ENCODE data around the gene SPATA25.
A peak's percentile ranks its signal among the peaks of the same experiment; 100 is the strongest.

Gene SPATA25

GRCh38 chr20:45863543-45864470, 23.6 kb downstream of the SPATA25 start:
- no peak for DNase-seq (ENCODE audit: low spot score)

- no peak for DNase-seq (ENCODE audit: low spot score)
These were observed 26.0 kb downstream of the SPATA25 start for GRCh38 chr20:45861221-45862075.

GRCh38 chr20:45860560-45861220, 26.7 kb downstream of the SPATA25 start:
- no peak for DNase-seq (ENCODE audit: low spot score)

GRCh38 chr20:45859916-45860315, 27.5 kb downstream of the SPATA25 start:
- DNase-seq (ENCODE audit: low spot score), result no peak

- peak; percentile 31 for DNase-seq (ENCODE audit: low spot score)
These were observed 29.6 kb downstream of the SPATA25 start for GRCh38 chr20:45857882-45858216.

GRCh38 chr20:45857114-45857881, 30.1 kb downstream of the SPATA25 start, which contains the start of the genes ACOT8 and ZSWIM3:
Gene ACOT8, minus strand, starts transcription at chr20:45857392. Its CDS starts 77 bp downstream, at chr20:45857315.
Gene ZSWIM3, plus strand, starts transcription at chr20:45857614. Its CDS starts 212 bp downstream, at chr20:45857826.
- peak; percentile 100 for DNase-seq (ENCODE audit: low spot score)

- no peak for DNase-seq (ENCODE audit: low spot score)
These were observed 33.9 kb downstream of the SPATA25 start for GRCh38 chr20:45853484-45853883.

- no peak for DNase-seq (ENCODE audit: low spot score)
These were observed 35.1 kb downstream of the SPATA25 start for GRCh38 chr20:45852326-45852725.

- no peak for DNase-seq (ENCODE audit: low spot score)
These were observed 35.9 kb downstream of the SPATA25 start for GRCh38 chr20:45851501-45851900.

- DNase-seq (ENCODE audit: low spot score), result no peak
These were observed 36.5 kb downstream of the SPATA25 start for GRCh38 chr20:45850926-45851325.

- DNase-seq (ENCODE audit: low spot score), result no peak
These were observed 37.2 kb downstream of the SPATA25 start for GRCh38 chr20:45850238-45850637.

GRCh38 chr20:45848969-45849582, 38.3 kb downstream of the SPATA25 start:
- DNase-seq (ENCODE audit: low spot score), result no peak

GRCh38 chr20:45848421-45848820, 39.0 kb downstream of the SPATA25 start:
- DNase-seq (ENCODE audit: low spot score), result no peak

- DNase-seq (ENCODE audit: low spot score), result no peak
These were observed 42.0 kb downstream of the SPATA25 start for GRCh38 chr20:45845452-45845851.

GRCh38 chr20:45843506-45843905, 43.9 kb downstream of the SPATA25 start:
- no peak for DNase-seq (ENCODE audit: low spot score)

GRCh38 chr20:45842169-45842812, 45.1 kb downstream of the SPATA25 start:
- peak; percentile 55 for DNase-seq (ENCODE audit: low spot score)

GRCh38 chr20:45841407-45842129, 45.9 kb downstream of the SPATA25 start:
- DNase-seq (ENCODE audit: low spot score), result no peak

- no peak for DNase-seq (ENCODE audit: low spot score)
These were observed 46.7 kb downstream of the SPATA25 start for GRCh38 chr20:45840700-45841198.

GRCh38 chr20:45836841-45837240, 50.6 kb downstream of the SPATA25 start:
- no peak for DNase-seq (ENCODE audit: low spot score)

Measured in AG20443 (cell line).